SH-SY5Y (cell line): ENCODE data around the gene RCOR3.
A peak's percentile ranks its signal among the peaks of the same experiment; 100 is the strongest.

ENCODE experiments used
- GATA2 ChIP-seq: IDR thresholded peaks from 2 replicates; pipeline ENCODE4 v1.6.1; 2011; ENCODE audit warnings: mild to moderate bottlenecking, low read depth, low read length
- GATA3 ChIP-seq: IDR thresholded peaks from 2 replicates; pipeline ENCODE4 v1.6.1; 2011; ENCODE audit warnings: low read depth, mild to moderate bottlenecking, low read length, moderate library complexity

The RCOR3 gene

GRCh38 chr1:211318576-211319280 is 59.6 kb downstream of the RCOR3 start:
- TF ChIP-seq GATA2, result no peak
- TF ChIP-seq GATA3, result no peak

DNA sequence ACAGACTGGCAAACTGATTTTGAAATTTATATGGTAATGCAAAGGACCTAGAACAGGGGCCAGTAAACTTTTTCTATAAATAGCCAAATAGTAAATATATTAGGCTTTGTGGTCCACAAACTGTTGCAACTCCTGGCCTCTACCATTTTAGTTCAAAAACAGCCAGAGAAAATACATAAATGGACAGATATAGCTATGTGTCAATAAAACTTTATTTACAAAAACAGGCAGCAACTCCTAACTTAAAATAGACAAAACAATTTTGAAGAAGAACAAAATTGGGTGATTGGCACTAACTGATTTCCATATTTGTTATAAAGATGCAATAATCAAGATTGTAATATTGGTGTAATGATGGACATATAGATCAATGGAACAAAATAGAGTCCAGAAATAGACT is 60.7 kb downstream of the RCOR3 start:
- no peak for TF ChIP-seq GATA2
- TF ChIP-seq GATA3, result no peak

- no peak for TF ChIP-seq GATA2
- no peak for TF ChIP-seq GATA3
Observed at GRCh38 chr1:211320980-211321379, 61.8 kb downstream of the RCOR3 start.

DNA sequence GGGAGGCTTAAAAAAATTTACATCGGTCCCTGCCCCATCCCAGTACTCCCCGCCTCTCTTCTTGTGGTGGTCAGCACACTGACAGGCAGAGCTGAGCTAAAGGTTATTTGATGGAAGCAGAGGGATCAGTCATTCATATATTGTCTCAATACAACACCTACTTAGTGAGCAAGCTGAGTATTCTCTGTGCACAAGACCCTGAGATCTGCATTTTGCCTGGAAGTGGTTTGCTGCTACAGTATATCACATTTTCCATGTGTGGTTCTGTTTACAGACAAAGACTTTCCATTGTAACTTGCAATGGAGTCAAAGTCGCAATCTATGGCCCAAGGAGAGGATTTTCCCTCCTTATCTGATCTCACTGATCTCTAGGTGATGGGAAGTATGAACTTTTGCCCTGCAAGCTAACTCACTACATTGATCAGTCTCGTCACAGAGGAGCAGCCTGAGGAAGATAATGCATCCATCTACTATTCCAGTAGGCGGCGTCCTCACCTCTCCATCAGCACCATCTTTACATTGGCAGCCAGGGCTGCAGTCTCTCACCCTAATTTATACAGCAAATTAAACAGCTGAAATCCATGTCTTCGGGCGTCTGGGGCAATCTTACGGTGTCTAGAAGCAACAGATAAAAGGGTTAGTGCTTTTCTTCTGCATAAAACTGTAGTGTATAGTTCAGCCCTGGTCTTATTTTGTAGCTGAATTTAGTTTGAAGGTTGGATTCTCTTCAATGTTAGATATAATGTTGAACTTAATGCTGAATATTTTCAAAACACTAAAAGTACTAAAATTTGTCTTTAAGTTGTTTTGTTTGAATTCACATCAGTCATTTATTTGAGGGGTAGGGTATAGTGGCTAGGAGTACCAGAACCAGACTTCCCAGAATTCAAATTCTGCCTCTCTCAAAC is 64.2 kb downstream of the RCOR3 start:
- TF ChIP-seq GATA3 (no peak), GATA2 (no peak; the same call in 1 of the 2 replicates)

DNA sequence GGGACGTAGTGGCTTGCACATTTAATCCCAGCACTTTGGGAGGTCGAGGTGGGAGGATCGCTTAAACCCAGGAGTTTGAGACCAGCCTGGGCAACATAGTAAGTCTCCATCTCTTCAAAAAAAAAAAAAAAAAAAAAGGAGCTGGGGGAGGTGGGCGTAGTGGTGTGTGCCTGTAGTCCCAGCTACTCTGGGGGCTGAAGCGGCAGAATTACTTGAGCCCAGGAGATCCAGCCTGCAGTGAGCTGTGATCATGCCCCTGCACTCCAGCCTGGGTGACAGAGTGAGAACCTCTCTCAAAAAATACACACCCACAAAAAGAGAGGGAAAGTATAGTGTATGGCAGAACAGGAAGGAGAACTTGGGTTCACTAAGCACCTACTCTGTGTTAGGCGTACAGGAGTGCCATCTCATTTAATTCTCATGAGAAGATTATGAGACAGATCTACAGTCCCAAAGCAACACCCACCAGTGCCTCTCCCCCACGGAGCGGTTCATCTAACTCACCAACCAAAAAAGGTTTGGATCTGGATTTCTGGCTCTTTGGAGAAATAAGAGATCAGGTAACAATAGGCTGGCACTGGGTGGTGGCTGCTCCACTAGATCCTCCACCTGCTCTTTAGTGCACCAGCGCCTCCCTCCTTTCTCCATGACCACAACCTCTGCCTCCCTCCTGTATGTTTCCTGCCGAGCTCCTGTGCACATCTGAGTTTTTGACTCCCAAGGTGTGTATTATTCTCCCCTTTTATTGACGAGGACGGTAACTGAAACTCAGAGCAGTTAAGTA is 66.0 kb downstream of the RCOR3 start:
- TF ChIP-seq GATA2 (no peak), GATA3 (no peak)

- TF ChIP-seq GATA2 (no peak), GATA3 (no peak)
Observed at GRCh38 chr1:211326140-211326527, 67.0 kb downstream of the RCOR3 start.

GRCh38 chr1:211326528-211327345 is 67.6 kb downstream of the RCOR3 start, which contains the start of gene TRAF5:
Gene TRAF5 (plus strand): TSS chr1:211326833. CDS start chr1:211353240, 26,407 bp downstream.
- TF ChIP-seq GATA3, result no peak
- no peak for TF ChIP-seq GATA2

DNA sequence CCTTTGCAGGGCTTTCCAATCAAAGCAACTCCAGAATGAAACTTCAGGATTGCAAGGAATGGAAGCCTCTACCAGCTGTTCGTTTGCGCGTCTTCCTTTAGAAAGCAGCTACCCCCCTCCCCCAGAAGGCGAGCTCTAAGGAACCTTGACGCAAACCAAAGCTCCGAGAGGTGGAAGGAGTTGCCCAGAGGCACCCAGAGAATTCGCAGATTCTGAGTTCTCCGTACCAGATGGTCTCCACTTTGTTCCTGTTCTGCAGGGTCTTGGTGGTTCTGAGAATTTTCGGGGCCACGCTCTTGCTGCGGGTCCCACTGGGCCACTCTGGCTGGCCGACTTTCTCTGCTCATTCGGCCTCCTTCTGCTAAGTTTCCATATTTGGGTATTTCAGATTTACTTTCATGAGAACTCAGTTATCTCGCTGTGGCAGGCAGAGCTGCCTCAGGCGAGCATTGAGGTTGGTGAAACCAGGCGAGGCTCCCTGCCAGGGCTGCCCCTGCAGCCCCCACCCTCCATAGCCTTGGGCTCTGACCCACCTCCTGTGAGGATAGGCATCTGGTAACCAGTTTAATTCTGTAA is 68.3 kb downstream of the RCOR3 start:
- peak; percentile 36 for TF ChIP-seq GATA2
- TF ChIP-seq GATA3, result no peak

DNA sequence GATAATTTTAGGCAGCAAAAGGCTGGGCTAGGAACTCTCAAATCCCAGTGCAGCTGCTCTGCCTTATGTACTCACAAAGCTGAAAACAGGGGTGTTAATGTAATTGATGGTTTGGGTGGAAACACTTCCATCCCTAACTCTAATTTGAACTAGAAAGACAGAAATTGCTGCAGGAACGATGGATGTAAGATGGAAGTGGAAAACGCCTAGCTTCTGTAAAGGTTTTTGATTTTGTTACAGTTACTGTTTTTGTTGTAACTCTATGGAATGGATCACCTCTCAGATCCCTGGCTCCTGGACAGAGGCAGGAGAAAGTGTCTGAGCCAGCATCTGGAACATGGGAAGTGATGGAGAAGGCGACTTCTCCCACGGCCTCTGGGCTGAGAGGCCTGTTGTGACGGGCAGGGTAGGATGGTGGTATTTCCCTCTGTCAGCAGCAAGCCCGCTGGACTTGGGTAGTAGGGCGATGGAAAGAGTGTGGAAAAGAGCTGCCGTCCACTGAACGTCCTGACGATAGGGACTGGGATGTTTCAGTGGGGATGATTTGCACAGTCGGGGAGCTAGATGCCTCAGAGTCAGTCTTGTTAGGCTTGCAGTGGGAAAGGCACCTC is 69.0 kb downstream of the RCOR3 start:
- no peak for TF ChIP-seq GATA2
- TF ChIP-seq GATA3, result no peak

- TF ChIP-seq GATA2, result no peak
- no peak for TF ChIP-seq GATA3
Observed at GRCh38 chr1:211328866-211329475, 69.8 kb downstream of the RCOR3 start.

GRCh38 chr1:211329764-211330201 is 70.6 kb downstream of the RCOR3 start:
- TF ChIP-seq GATA3 (no peak), GATA2 (no peak)

GRCh38 chr1:211330282-211330936 is 71.2 kb downstream of the RCOR3 start:
- TF ChIP-seq GATA2 (no peak), GATA3 (no peak)
